ENCODE results near the gene ZNF594. TPM values are rescaled to one million over a fixed set of nuclear protein-coding genes. Genes with fewer than 3 reads are reported as not detected.

Gene ZNF594
- total RNA-seq, 4 donors from 2014 or later = 1.1 to 6.7 (median 2.9) TPM

DNA sequence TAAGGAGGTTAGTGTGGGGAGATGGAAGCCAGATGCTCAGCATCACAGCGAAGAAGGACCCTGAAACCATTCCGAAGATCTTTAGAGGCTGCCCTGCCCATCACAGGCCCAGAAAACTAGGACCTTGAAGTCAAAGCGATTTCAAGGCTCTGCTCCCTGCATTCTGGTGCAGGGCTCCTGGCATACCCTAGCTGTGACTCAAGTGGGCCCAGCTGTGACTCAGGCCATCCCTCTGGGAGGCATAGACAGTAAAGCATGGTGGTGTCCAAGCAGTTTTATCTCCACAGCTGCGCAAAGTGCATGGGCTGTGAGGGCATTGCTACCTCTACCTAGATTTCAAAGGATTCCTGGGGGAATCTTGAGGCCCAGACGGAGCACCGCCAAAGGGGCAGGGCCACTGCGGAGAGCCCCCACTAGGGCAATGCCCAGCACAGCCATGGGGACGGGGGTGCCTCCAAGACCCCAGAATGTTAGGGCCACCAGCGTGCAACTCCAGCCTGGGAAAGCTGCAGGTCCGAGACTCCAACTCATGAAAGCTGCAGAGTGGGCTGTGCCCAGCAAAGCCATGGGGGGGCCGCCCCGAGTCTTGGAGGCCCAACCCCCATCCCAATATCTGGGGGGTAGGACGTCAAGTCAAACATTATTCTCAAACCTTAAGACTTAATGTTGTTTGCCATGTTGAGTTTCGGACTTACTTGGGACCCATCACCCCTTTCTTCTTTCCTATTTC lies 11.7 kb upstream of the ZNF594 start:
- intact Hi-C loops (cut with DNase I; ENCODE audit: low total_unique reads) (no loop called here), in situ Hi-C loops (cut with MboI; ENCODE audit: low sequenced_read_pairs in 4 of 4) (no loop called here)
- Histone ChIP-seq H3K27me3 (no peaks in the 10 kb centered on the region), H3K4me3 (no peak overlapping the region), H3K27ac (no peak overlapping the region), H3K36me3 (no peaks in the 10 kb centered on the region), H3K9me3 (no peaks in the 10 kb centered on the region), H3K4me1 (no peaks in the 10 kb centered on the region)
- TF ChIP-seq, protein P1, sequence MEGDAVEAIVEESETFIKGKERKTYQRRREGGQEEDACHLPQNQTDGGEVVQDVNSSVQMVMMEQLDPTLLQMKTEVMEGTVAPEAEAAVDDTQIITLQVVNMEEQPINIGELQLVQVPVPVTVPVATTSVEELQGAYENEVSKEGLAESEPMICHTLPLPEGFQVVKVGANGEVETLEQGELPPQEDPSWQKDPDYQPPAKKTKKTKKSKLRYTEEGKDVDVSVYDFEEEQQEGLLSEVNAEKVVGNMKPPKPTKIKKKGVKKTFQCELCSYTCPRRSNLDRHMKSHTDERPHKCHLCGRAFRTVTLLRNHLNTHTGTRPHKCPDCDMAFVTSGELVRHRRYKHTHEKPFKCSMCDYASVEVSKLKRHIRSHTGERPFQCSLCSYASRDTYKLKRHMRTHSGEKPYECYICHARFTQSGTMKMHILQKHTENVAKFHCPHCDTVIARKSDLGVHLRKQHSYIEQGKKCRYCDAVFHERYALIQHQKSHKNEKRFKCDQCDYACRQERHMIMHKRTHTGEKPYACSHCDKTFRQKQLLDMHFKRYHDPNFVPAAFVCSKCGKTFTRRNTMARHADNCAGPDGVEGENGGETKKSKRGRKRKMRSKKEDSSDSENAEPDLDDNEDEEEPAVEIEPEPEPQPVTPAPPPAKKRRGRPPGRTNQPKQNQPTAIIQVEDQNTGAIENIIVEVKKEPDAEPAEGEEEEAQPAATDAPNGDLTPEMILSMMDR (IDR thresholded peaks at IDR 0.05 in 4 of 5, conservative IDR thresholded peaks at IDR 0.05 in 1 of 5) = no peak
- no peak for TF ChIP-seq POLR2A (IDR thresholded peaks at IDR 0.05)
- no peak for ATAC-seq
- no peak for DNase-seq

DNA sequence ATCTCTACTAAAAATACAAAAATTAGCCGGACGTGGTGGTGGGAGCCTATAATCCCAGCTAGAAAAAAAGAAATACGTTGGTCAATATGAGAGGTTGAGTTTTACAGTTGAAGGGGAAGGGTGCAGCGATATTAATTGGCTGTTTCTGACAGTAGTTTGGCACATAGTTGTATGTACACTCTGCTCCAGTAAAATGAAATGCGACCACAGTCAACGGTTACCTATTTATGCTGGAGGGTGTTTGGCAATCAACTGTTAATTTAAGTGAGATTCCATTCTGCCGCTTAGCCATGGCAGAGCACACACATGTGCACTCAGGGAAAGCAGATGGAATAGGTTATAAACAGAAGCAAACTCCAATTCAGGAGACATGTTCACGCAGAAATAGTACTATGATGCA lies 9.3 kb upstream of the ZNF594 start:
- Histone ChIP-seq H3K4me1 (no peaks in the 10 kb centered on the region), H3K36me3 (no peaks in the 10 kb centered on the region), H3K27ac (no peak overlapping the region), H3K27me3 (no peaks in the 10 kb centered on the region), H3K9me3 (no peaks in the 10 kb centered on the region), H3K4me3 (no peak overlapping the region)
- DNase-seq = no peak
- in situ Hi-C loops (cut with MboI; ENCODE audit: low sequenced_read_pairs in 4 of 4) = no loop called here
- no peak for ATAC-seq
- no peak for TF ChIP-seq POLR2A (IDR thresholded peaks at IDR 0.05)
- TF ChIP-seq, protein P1 (IDR thresholded peaks at IDR 0.05 in 4 of 5, conservative IDR thresholded peaks at IDR 0.05 in 1 of 5) = no peak
- intact Hi-C loops (cut with DNase I; ENCODE audit: low total_unique reads) = no loop called here

DNA sequence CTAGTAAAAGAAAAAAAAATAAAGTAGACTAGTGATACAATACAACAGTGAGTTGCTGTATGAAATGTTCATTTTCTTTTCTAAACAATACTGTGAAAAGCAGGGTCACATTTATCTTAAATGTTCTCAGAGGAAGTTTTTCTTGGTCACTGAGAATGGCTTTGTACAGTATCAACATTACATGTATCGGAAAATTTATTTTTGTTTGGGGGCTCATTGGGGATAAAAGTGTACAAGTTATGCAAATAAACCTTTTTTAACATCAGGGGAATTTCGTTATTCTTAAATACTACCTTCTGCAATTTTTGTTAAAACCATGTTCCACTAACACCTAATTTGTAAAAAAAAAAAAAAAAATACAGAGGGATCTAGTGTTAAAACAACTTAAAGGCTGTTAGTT lies 8.7 kb upstream of the ZNF594 start:
- H3K4me1 ChIP-seq = no peaks in the 10 kb centered on the region
- in situ Hi-C loops (cut with MboI; ENCODE audit: low sequenced_read_pairs in 4 of 4) = no loop called here
- H3K36me3 ChIP-seq = no peaks in the 10 kb centered on the region
- ATAC-seq = no peak
- DNase-seq = no peak
- intact Hi-C loops (cut with DNase I; ENCODE audit: low total_unique reads) = no loop called here
- H3K27ac ChIP-seq = no peak overlapping the region
- H3K4me3 ChIP-seq = no peak overlapping the region
- H3K27me3 ChIP-seq = no peaks in the 10 kb centered on the region
- TF ChIP-seq, protein P1 (IDR thresholded peaks at IDR 0.05 in 4 of 5, conservative IDR thresholded peaks at IDR 0.05 in 1 of 5) = no peak
- no peak for TF ChIP-seq POLR2A (IDR thresholded peaks at IDR 0.05)
- no peaks in the 10 kb centered on the region for H3K9me3 ChIP-seq

DNA sequence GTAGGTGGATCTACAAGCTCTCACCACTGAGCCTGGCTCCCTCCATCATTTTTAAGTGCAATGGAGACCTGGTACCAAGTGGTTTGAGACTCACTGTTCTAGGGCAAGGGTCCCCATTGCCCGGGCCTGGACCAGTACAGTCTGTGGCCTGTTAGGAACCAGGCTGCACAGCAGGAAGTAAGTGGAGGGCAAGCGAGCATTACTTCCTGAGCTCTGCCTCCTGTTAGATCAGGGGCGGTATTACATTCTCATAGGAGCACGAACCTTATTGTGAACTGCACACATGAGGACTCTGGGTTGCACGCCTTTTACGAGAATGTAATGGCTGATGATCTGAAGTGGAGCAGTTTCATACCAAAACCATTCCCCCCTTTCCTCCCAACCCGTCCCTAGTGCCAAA lies 6.8 kb upstream of the ZNF594 start:
- Histone ChIP-seq H3K9me3 (no peaks in the 10 kb centered on the region), H3K27ac (no peak overlapping the region), H3K4me3 (no peak overlapping the region), H3K4me1 (no peaks in the 10 kb centered on the region), H3K36me3 (no peaks in the 10 kb centered on the region), H3K27me3 (no peaks in the 10 kb centered on the region)
- ATAC-seq (no peak), DNase-seq (no peak)
- no peak for TF ChIP-seq POLR2A (IDR thresholded peaks at IDR 0.05)
- TF ChIP-seq, protein P1 (IDR thresholded peaks at IDR 0.05 in 4 of 5, conservative IDR thresholded peaks at IDR 0.05 in 1 of 5) = no peak
- in situ Hi-C loops (cut with MboI; ENCODE audit: low sequenced_read_pairs in 4 of 4) = no loop called here
- intact Hi-C loops (cut with DNase I; ENCODE audit: low total_unique reads) = no loop called here
